B cell (primary cell): ENCODE results near the gene B4GALNT1. TPM values are rescaled to one million over a fixed set of nuclear protein-coding genes. Genes with fewer than 3 reads are reported as not detected.

Source experiments
- ATAC-seq: fragments of 200-7000 bp; cut with Tn5 transposase; one replicate; pipeline ENCODE4 v1.10.0; 2021; ENCODE audit warnings: low read depth, mild to moderate bottlenecking, moderate number of reproducible peaks, moderate library complexity
- CTCF ChIA-PET: fragments of 350-600 bp; sonication (Branson Sonifier 250); formaldehyde crosslinking; loops from one replicate; lab custom pipeline; 2021; ENCODE audit warnings: antibody characterized with exemption, inconsistent platforms; lab: Charles Lee
- POLR2A ChIA-PET: fragments of 350-600 bp; sonication (Branson Sonifier 250); formaldehyde crosslinking; loops from one replicate; lab custom pipeline; 2021; ENCODE audit warnings: antibody characterized with exemption; lab: Charles Lee
- DNase-seq: peaks from one replicate; pipeline ENCODE4 v3.0.0; 2013
- H2AFZ ChIP-seq: 2 replicates; pipeline ENCODE4 v1.6.1; 2012; ENCODE audit warnings: mild to moderate bottlenecking, low read depth, low read length; ENCODE audit not compliant: insufficient read depth, poor library complexity, severe bottlenecking
- H3K27ac ChIP-seq, 2 donors: 1 replicate in 1 of 2; 2 replicates in 1 of 2; pipeline ENCODE4 v1.5.1; 2012 to 2013; ENCODE audit warnings: low read length in 2 of 2, mild to moderate bottlenecking in 2 of 2, moderate library complexity in 1 of 2
- H3K27me3 ChIP-seq, 4 experiments: fragments of 200-600 bp in 1 of 4; sonication (generic) in 1 of 4; replicated peaks in 1 of 4; 1 replicate in 2 of 4; 2 replicates in 2 of 4; pipeline versions ENCODE4 v1.6.1 to v1.7.0; 2013 to 2016; ENCODE audit warnings: low read length in 3 of 4, mild to moderate bottlenecking in 2 of 4, mixed read lengths in 1 of 4, moderate library complexity in 1 of 4; ENCODE audit not compliant: insufficient read depth in 4 of 4, control insufficient read depth in 3 of 4; ENCODE audit errors: control extremely low read depth in 1 of 4
- H3K36me3 ChIP-seq, 2 experiments: replicated peaks in 1 of 2; 1 replicate in 1 of 2; 2 replicates in 1 of 2; pipeline versions ENCODE4 v1.6.1 to v1.7.1; 2013; ENCODE audit warnings: low read length in 1 of 2; ENCODE audit not compliant: insufficient read depth in 2 of 2, control insufficient read depth in 1 of 2; ENCODE audit errors: control extremely low read depth in 1 of 2, extremely low read depth in 1 of 2
- H3K4me1 ChIP-seq, 2 donors: fragments of 200-600 bp in 1 of 2; sonication (generic) in 1 of 2; 1 replicate in 1 of 2; 2 replicates in 1 of 2; pipeline versions ENCODE4 v1.5.1 to v1.6.1; 2013 to 2017; ENCODE audit warnings: low read length in 2 of 2; ENCODE audit not compliant: control insufficient read depth in 2 of 2, insufficient read depth in 2 of 2
- H3K4me2 ChIP-seq: replicated peaks from 2 replicates; pipeline ENCODE3; 2012; ENCODE audit warnings: mild to moderate bottlenecking, low read depth, low read length; ENCODE audit not compliant: poor library complexity, severe bottlenecking
- H3K4me3 ChIP-seq, 5 experiments: fragments of 200-600 bp in 1 of 5; sonication (generic) in 1 of 5; 1 replicate in 3 of 5; 2 replicates in 2 of 5; pipeline versions ENCODE4 v1.5.1 to v1.7.0; 2011 to 2016; ENCODE audit warnings: low read length in 4 of 5, mild to moderate bottlenecking in 4 of 5, low read depth in 2 of 5, control low read depth in 1 of 5, moderate library complexity in 1 of 5; ENCODE audit not compliant: insufficient read depth in 1 of 5; ENCODE audit errors: control extremely low read depth in 1 of 5, extremely low read depth in 1 of 5
- H3K79me2 ChIP-seq: fragments of 200-600 bp; sonication (generic); one replicate; pipeline ENCODE4 v1.6.0; 2016; ENCODE audit warnings: low read length; ENCODE audit not compliant: control insufficient read depth, insufficient read depth
- H3K9ac ChIP-seq: fragments of 200-600 bp; sonication (generic); 2 replicates; pipeline ENCODE4 v1.6.1; 2017; ENCODE audit warnings: mild to moderate bottlenecking, low read length, moderate library complexity
- H3K9me3 ChIP-seq, 3 donors: one replicate each; pipeline versions ENCODE4 v1.6.1 to v1.7.1; 2013; ENCODE audit warnings: low read length in 2 of 3; ENCODE audit not compliant: control insufficient read depth in 2 of 3, insufficient read depth in 1 of 3; ENCODE audit errors: control extremely low read depth in 1 of 3
- H4K20me1 ChIP-seq: 2 replicates; pipeline ENCODE4 v1.6.0; 2012; ENCODE audit warnings: mild to moderate bottlenecking, low read length; ENCODE audit not compliant: insufficient read depth, control insufficient read depth, poor library complexity, severe bottlenecking
- H3K27ac Mint-ChIP-seq: one replicate; pipeline ENCODE4 v1.8.0; 2021; ENCODE audit warnings: mixed read lengths
- H3K27me3 Mint-ChIP-seq: one replicate; pipeline ENCODE4 v1.8.0; 2021; ENCODE audit warnings: mixed read lengths
- H3K4me1 Mint-ChIP-seq: one replicate; pipeline ENCODE4 v1.8.0; 2021; ENCODE audit warnings: mixed read lengths
- H3K4me3 Mint-ChIP-seq: one replicate; pipeline ENCODE4 v1.8.0; 2021; ENCODE audit warnings: mixed read lengths
- H3K9me3 Mint-ChIP-seq: one replicate; pipeline ENCODE4 v1.8.0; 2022; ENCODE audit warnings: mixed read lengths; ENCODE audit not compliant: insufficient read depth
- EZH2 ChIP-seq: IDR thresholded peaks from 2 replicates; pipeline ENCODE4 v1.6.1; 2012; ENCODE audit warnings: borderline replicate concordance, low read depth, mild to moderate bottlenecking, moderate library complexity, low read length; ENCODE audit not compliant: insufficient read depth, poor library complexity, severe bottlenecking
- WGBS: methylation state at CpG from one replicate; pipeline ENCODE4 v1.1.5; 2013; ENCODE audit warnings: missing lambda C conversion rate; ENCODE audit not compliant: insufficient coverage; 5-methylcytosine and 5-hydroxymethylcytosine counted together
- intact Hi-C: fragments of 100-400 bp; cut with micrococcal nuclease; formaldehyde crosslinking; loops from one replicate; pipeline ENCODE4 v1.10.0; 2022
- polyA plus RNA-seq: library from polyadenylated mRNA; depleted of rRNA; stranded (reverse); fragments of >200 nt; gene quantifications from 2 replicates; pipeline ENCODE4 v1.2.3, GENCODE V29; 2012
- total RNA-seq, 2 donors: library from RNA; stranded (reverse); fragments of 120-200 nt in 1 of 2; gene quantifications; 1 replicate in 1 of 2; 2 replicates in 1 of 2; pipeline versions ENCODE4 v1.2.3 to v1.2.4, GENCODE V29; 2013 to 2022
- TF ChIP-seq, protein P1 (sequence below): fragments of 200-600 bp; IDR thresholded peaks from one replicate; pipeline ENCODE4 v1.8.0; 2022; ENCODE audit warnings: antibody characterized with exemption, mild to moderate bottlenecking

Gene B4GALNT1
- total and polyA plus RNA-seq, 2 donors (not counting 1 experiment from before 2014, with no cell fraction given): 0.04 to 0.22 TPM

DNA sequence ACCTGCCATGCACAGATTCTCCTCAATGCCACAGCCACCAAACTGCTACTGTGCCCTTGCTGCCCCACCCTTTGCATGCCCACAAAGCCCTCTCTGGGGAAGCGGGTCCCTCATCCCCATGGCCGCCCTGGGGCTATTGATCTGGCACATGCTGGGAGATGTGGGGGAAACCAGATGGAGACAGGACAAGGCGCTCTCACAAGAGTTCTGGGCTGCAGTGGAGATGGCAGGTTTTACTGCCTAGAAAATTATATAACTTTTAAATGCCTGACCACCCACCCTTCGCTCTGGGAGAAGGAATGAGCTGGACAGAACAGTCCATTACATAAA lies 52.6 kb downstream of the B4GALNT1 start:
- H3K79me2 ChIP-seq: no peaks in the 10 kb centered on the region

DNA sequence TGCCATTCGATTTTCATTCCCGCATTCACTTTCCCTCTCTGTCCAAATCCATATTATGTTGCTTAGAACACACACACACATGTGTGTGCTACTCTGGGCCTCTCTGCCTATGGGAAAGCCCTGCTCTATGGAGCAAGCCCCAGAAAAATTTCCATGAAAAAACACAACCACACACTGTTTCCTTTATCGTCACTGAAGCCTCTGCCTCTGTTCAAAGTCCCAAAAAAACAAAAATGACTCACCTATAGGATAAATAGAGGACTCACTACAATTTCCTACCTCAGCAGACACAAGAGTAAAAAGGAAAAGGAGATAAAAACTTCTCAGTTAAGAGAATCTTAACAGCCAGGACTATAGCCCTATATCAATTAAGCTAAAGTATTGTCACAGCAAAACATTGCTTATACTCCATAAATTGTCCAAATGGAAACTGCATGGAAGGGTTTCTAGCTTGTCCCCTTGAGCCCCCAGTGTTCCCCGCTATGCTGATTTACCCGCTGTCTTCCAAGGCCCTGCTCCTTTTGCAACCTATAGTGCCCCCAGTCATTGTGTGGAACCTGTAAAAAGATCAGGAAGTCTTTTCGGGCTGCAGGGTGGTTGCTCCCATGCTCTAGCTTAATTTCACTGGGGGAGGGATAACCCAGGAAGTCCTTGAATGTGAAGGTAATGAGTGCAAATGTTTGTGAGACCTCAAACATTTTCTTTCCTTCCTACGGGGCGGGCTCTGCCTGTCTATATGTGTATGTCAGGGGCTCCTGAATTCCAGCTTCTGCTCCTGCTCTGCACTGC lies 53.1 kb downstream of the B4GALNT1 start:
- Histone ChIP-seq H3K36me3 (no peaks in the 10 kb centered on the region), H3K4me3 (no peak overlapping the region), H3K27me3 (peaks cover 0 to 31% (median 5%) of the 10 kb centered on the region in 4 experiments), H3K27ac (no peak overlapping the region), H4K20me1 (no peaks in the 10 kb centered on the region), H3K79me2 (no peaks in the 10 kb centered on the region), H2AFZ (no peak overlapping the region), H3K4me2 (no peak overlapping the region), H3K4me1 (peaks cover 0 to 3% of the 10 kb centered on the region in 2 donors), H3K9me3 (no peaks in the 10 kb centered on the region), H3K9ac (no peak overlapping the region)
- ChIA-PET CTCF (interaction anchor here (0.8 to 7.2 kb wide), 7 partner anchors 9 to 58 kb away, joined by 3 to 122 read pairs (median 4); partner anchors contain the start of genes ARHGEF25 and B4GALNT1), POLR2A (no interaction called here)
- Mint-ChIP-seq H3K27me3 (peaks cover 14% of the 10 kb centered on the region), H3K4me1 (peaks cover 2% of the 10 kb centered on the region), H3K27ac (no peak overlapping the region), H3K9me3 (no peaks in the 10 kb centered on the region), H3K4me3 (no peak overlapping the region)
- intact Hi-C loops: no loop called here
- TF ChIP-seq, protein P1, sequence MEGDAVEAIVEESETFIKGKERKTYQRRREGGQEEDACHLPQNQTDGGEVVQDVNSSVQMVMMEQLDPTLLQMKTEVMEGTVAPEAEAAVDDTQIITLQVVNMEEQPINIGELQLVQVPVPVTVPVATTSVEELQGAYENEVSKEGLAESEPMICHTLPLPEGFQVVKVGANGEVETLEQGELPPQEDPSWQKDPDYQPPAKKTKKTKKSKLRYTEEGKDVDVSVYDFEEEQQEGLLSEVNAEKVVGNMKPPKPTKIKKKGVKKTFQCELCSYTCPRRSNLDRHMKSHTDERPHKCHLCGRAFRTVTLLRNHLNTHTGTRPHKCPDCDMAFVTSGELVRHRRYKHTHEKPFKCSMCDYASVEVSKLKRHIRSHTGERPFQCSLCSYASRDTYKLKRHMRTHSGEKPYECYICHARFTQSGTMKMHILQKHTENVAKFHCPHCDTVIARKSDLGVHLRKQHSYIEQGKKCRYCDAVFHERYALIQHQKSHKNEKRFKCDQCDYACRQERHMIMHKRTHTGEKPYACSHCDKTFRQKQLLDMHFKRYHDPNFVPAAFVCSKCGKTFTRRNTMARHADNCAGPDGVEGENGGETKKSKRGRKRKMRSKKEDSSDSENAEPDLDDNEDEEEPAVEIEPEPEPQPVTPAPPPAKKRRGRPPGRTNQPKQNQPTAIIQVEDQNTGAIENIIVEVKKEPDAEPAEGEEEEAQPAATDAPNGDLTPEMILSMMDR: no peak
- TF ChIP-seq EZH2: no peak
- DNase-seq (no peak), ATAC-seq (no peak)
- WGBS: 96% methylated on average over 5 of the region's 8 CpGs

More for the DNA sequence above, 52.6 kb downstream of the B4GALNT1 start:
- H4K20me1 ChIP-seq: no peaks in the 10 kb centered on the region
- H3K4me1 ChIP-seq: peaks cover 0 to 3% of the 10 kb centered on the region in 2 donors
- no peaks in the 10 kb centered on the region for H3K9me3 ChIP-seq
- no peak for ATAC-seq
- H3K4me3 ChIP-seq: no peak overlapping the region
- H3K27me3 ChIP-seq: peaks cover 0 to 34% (median 5%) of the 10 kb centered on the region in 4 experiments
- ChIA-PET CTCF (interaction anchor here (0.8 to 7.2 kb wide), 7 partner anchors 9 to 58 kb away, joined by 3 to 122 read pairs (median 4); partner anchors contain the start of genes ARHGEF25 and B4GALNT1), POLR2A (no interaction called here)
- no peak for TF ChIP-seq EZH2
- TF ChIP-seq, protein P1: no peak
- WGBS: 89% methylated on average over 1 of the region's 4 CpGs
- DNase-seq: no peak
- intact Hi-C loops: no loop called here
- no peak overlapping the region for H3K4me2 ChIP-seq
- Mint-ChIP-seq H3K27ac (no peak overlapping the region), H3K4me3 (no peak overlapping the region), H3K9me3 (no peaks in the 10 kb centered on the region), H3K4me1 (peaks cover 2% of the 10 kb centered on the region), H3K27me3 (peaks cover 14% of the 10 kb centered on the region)
- H2AFZ ChIP-seq: no peak overlapping the region
- no peaks in the 10 kb centered on the region for H3K36me3 ChIP-seq
- H3K27ac ChIP-seq: no peak overlapping the region
- no peak overlapping the region for H3K9ac ChIP-seq
